Measurements from ENCODE around the gene RBBP8NL. TPM values are rescaled to one million over a fixed set of nuclear protein-coding genes. Genes with fewer than 3 reads are reported as not detected.

RBBP8NL gene
- total and polyA plus RNA-seq, 2 of the 8 experiments (the other 6 are each of a cell fraction or from before 2014, with no cell fraction given), result 0.43 to 0.48 TPM

GRCh38 chr20:62400541-62400940 is 26.8 kb downstream of the RBBP8NL start:
- peaks cover 0 to 6% (median 3%) of the 10 kb centered on the region in 4 experiments; a peak in 5 of 7 replicates for H3K4me1 ChIP-seq (replicated peaks in 1 of 4; ENCODE audit: control insufficient read depth in 3 of 4, insufficient read depth in 4 of 4, low read length in 3 of 4)
- no peak overlapping the region for H3K56ac ChIP-seq (replicated peaks; ENCODE audit: insufficient read length, low read depth, low read length)
- H3K9ac ChIP-seq (replicated peaks in 1 of 4; ENCODE audit: extremely low read depth in 1 of 4, low read depth in 3 of 4, low read length in 3 of 4), result no peak overlapping the region
- no peak overlapping the region for H2AFZ ChIP-seq (ENCODE audit: low read length)
- no peak overlapping the region for H3K27ac ChIP-seq (ENCODE audit: low read depth, low read length)
- 93% methylated on average over 9 of the region's 10 CpGs; no CpG with 5 or more reads in 1 of the 2 experiments for WGBS, 2 experiments (ENCODE audit: extremely low coverage in 1 of 2, insufficient coverage in 1 of 2, insufficient read length in 1 of 2, insufficient replicate concordance in 2 of 2, low coverage in 1 of 2, low lambda C conversion rate in 2 of 2, missing lambda C conversion rate in 1 of 2)
- no peak overlapping the region for H2BK120ac ChIP-seq (replicated peaks; ENCODE audit: low read depth, low read length)
- H3K4ac ChIP-seq (replicated peaks; ENCODE audit: insufficient read length, low read depth, low read length), result no peak overlapping the region
- H2BK5ac ChIP-seq (ENCODE audit: low read depth, low read length), result no peak overlapping the region
- H4K20me1 ChIP-seq (replicated peaks in 1 of 2; ENCODE audit: control insufficient read depth in 1 of 2, insufficient read depth in 2 of 2, low read length in 2 of 2), result peaks cover 0 to 13% of the 10 kb centered on the region in 2 experiments
- peaks cover 6% of the 10 kb centered on the region; the same call in 1 of the 2 replicates for H3K23me2 ChIP-seq (ENCODE audit: low read depth, low read length)
- no peak overlapping the region for H2AK5ac ChIP-seq (ENCODE audit: low read depth, low read length)
- no peak for FAIRE-seq
- no peak overlapping the region for H4K91ac ChIP-seq (replicated peaks; ENCODE audit: insufficient read length, low read length)
- H3K4me3 ChIP-seq (ENCODE audit: extremely low read depth in 1 of 4, insufficient read depth in 2 of 4, low read depth in 3 of 4, low read length in 4 of 4), result no peak overlapping the region
- H3K18ac ChIP-seq (ENCODE audit: extremely low read depth, low read length), result no peak overlapping the region
- DNase-seq (ENCODE audit: low read depth in 1 of 2, low spot score in 2 of 2), result no peak
- H3K79me2 ChIP-seq (ENCODE audit: control insufficient read depth in 1 of 2, insufficient read depth in 2 of 2, low read length in 2 of 2), result no peaks in the 10 kb centered on the region; a peak in 1 of 4 replicates
- no peaks in the 10 kb centered on the region; the same call in 1 of the 2 replicates for H3K79me1 ChIP-seq (ENCODE audit: low read depth, low read length)
- no peak overlapping the region for H2BK12ac ChIP-seq (ENCODE audit: low read depth, low read length)
- peaks cover 0 to 2% of the 10 kb centered on the region in 2 experiments; a peak in 1 of 4 replicates for H3K9me3 ChIP-seq (ENCODE audit: insufficient read depth in 2 of 2, low read depth in 1 of 2, low read length in 1 of 2)
- ChIA-PET POLR2A (ENCODE audit: partially characterized antibody) (interaction anchor here (0.7 to 7.7 kb wide), 5 partner anchors 10 to 98 kb away, joined by 3 to 105 read pairs (median 3); partner anchors contain the start of genes ADRM1 and RPS21), CTCF (ENCODE audit: partially characterized antibody) (interaction anchor here (0.6 to 7.6 kb wide), 27 partner anchors 9 to 397 kb away, joined by 3 to 103 read pairs (median 3); partner anchors contain the start of gene RPS21)
- no peak overlapping the region for H3K4me2 ChIP-seq (ENCODE audit: insufficient read depth in 1 of 2, low read depth in 2 of 2, low read length in 2 of 2)
- H3K23ac ChIP-seq (ENCODE audit: insufficient read length), result no peak overlapping the region
- no peaks in the 10 kb centered on the region for H3K27me3 ChIP-seq (replicated peaks in 1 of 4; ENCODE audit: control insufficient read depth in 3 of 4, extremely low read depth in 1 of 4, insufficient read depth in 3 of 4, low read length in 3 of 4)
- H2BK20ac ChIP-seq (ENCODE audit: low read length), result no peak overlapping the region
- H4K5ac ChIP-seq (ENCODE audit: insufficient read length, low read depth, low read length), result no peak overlapping the region
- no peak overlapping the region for H2BK15ac ChIP-seq (ENCODE audit: low read length)
- H4K8ac ChIP-seq (ENCODE audit: extremely low read depth, insufficient read depth, low read length), result no peak overlapping the region
- H3K36me3 ChIP-seq (ENCODE audit: control insufficient read depth in 2 of 4, insufficient read depth in 4 of 4, low read length in 3 of 4), result no peaks in the 10 kb centered on the region
- no peak overlapping the region for H3K14ac ChIP-seq (ENCODE audit: insufficient read length)
- TF ChIP-seq CHD1 (IDR thresholded peaks at IDR 0.05; ENCODE audit: low read depth, low read length) (no peak), PHF8 (conservative IDR thresholded peaks at IDR 0.05; ENCODE audit: low read depth, low read length) (no peak), CTCF (IDR thresholded peaks at IDR 0.05; ENCODE audit: control extremely low read depth in 1 of 3, insufficient read depth in 1 of 3, low read depth in 1 of 3, low read length in 3 of 3) (no peak), KDM4A (IDR thresholded peaks at IDR 0.05; ENCODE audit: low read depth, low read length, severe bottlenecking) (no peak), SIX5 (IDR thresholded peaks at IDR 0.05; ENCODE audit: low read depth, low read length) (no peak), ATF3 (IDR thresholded peaks at IDR 0.05; ENCODE audit: insufficient read depth, low read depth, low read length) (no peak), NANOG (IDR thresholded peaks at IDR 0.05; ENCODE audit: insufficient read depth, low read depth, low read length, poor library complexity, severe bottlenecking) (no peak), SP4 (IDR thresholded peaks at IDR 0.05; ENCODE audit: low read length) (no peak), POLR2A (IDR thresholded peaks at IDR 0.05; ENCODE audit: control extremely low read depth in 1 of 2, low read depth in 2 of 2, low read length in 2 of 2) (no peak)

Data from H1 (cell line).